ENCODE data around the gene RANBP1. TPM values are rescaled to one million over a fixed set of nuclear protein-coding genes. Genes with fewer than 3 reads are reported as not detected.

RANBP1 gene
- total and polyA plus RNA-seq, 9 of the 15 experiments (the other 6 are each of a cell fraction or from before 2014, with no cell fraction given): 162 to 2,891 (median 1,289) TPM

GRCh38 chr22:20114506-20115475, 1.1 kb upstream of the RANBP1 start:
- in situ Hi-C loops (cut with MboI): loop anchor here (10.0 kb wide), 1 partner anchor 390 kb away; the partner anchor contains the start of gene GP1BB
- BruUV-seq (replicated peaks): no TSS peak
- Histone ChIP-seq H3K9ac (ENCODE audit: insufficient read depth in 1 of 2, low read depth in 2 of 2, low read length in 2 of 2) (peak overlapping the region; percentile 95 to 99; a peak in 3 of 4 replicates), H3K27ac (ENCODE audit: extremely low read depth, low read depth, low read length) (peak overlapping the region; percentile 94), H3K36me3 (ENCODE audit: control insufficient read depth, insufficient read depth, low read length) (peaks cover 84% of the 10 kb centered on the region), H3K4me2 (ENCODE audit: insufficient read depth, low read length) (peak overlapping the region; percentile 97; the same call in 1 of the 2 replicates), H3K79me2 (ENCODE audit: control insufficient read depth, insufficient read depth, low read length) (peaks cover 53% of the 10 kb centered on the region), H3K9me1 (ENCODE audit: control insufficient read depth, insufficient read depth, low read length) (no peaks in the 10 kb centered on the region), H3K9me3 (replicated peaks; ENCODE audit: control insufficient read depth, insufficient read depth, low read depth, low read length) (no peaks in the 10 kb centered on the region), H2AFZ (ENCODE audit: low read depth, low read length) (no peak overlapping the region), H4K20me1 (replicated peaks; ENCODE audit: control insufficient read depth, insufficient read depth, low read length) (peaks cover 32% of the 10 kb centered on the region), H3K4me3 (peak overlapping the region; percentile 63; the same call in 1 of the 2 replicates), H3K27me3 (ENCODE audit: control insufficient read depth in 2 of 2, insufficient read depth in 2 of 2, low read length in 2 of 2) (no peaks in the 10 kb centered on the region), H3K4me1 (replicated peaks in 1 of 2; ENCODE audit: control insufficient read depth in 2 of 2, insufficient read depth in 2 of 2, low read length in 2 of 2) (peaks cover 20 to 86% of the 10 kb centered on the region in 2 experiments)
- ChIA-PET POLR2A (interaction anchor here (0.6 to 20.7 kb wide), 12 partner anchors 7 to 170 kb away, joined by 3 to 513 read pairs (median 4); partner anchors contain the start of gene ZDHHC8), CTCF (ENCODE audit: low intra/inter-chr PET ratio) (no interaction called here)
- intact Hi-C loops (cut with micrococcal nuclease): loop anchor here (5.0 kb wide), 1 partner anchor 382 kb away; no protein-coding TSS in a partner anchor
- FAIRE-seq (no peak), DNase-seq (ENCODE audit: extremely low read depth in 1 of 4, low spot score in 3 of 4) (no peak), ATAC-seq (no peak)
- 93% methylated on average over 36 of the region's 36 CpGs for WGBS (ENCODE audit: insufficient coverage, low coverage, missing lambda C conversion rate)
- TF ChIP-seq CREB1 (IDR thresholded peaks at IDR 0.05) (0 out of 2 replicates have a peak, but pooled peaks have one; percentile 9), CREB1 (CRISPR knock-in tag; IDR thresholded peaks at IDR 0.05) (no peak), MYC (IDR thresholded peaks at IDR 0.05; ENCODE audit: low read depth, low read length) (no peak), MYC (CRISPR knock-in tag; IDR thresholded peaks at IDR 0.05; ENCODE audit: borderline replicate concordance, low read depth) (0 out of 2 replicates have a peak, but pooled peaks have one; percentile 11), SETDB1 (IDR thresholded peaks at IDR 0.05; ENCODE audit: low read length) (peak; percentile 54), ZFPM2 (CRISPR knock-in tag; IDR thresholded peaks at IDR 0.05) (0 out of 2 replicates have a peak, but pooled peaks have one; percentile 32), NR4A1 (CRISPR knock-in tag; IDR thresholded peaks at IDR 0.05) (peak; percentile 65; the same call in 1 of the 2 replicates), NR4A1 (tag; IDR thresholded peaks at IDR 0.05) (no peak), PATZ1 (CRISPR knock-in tag; IDR thresholded peaks at IDR 0.05; ENCODE audit: borderline replicate concordance) (no peak), KLF1 (tag; IDR thresholded peaks at IDR 0.05) (0 out of 2 replicates have a peak, but pooled peaks have one; percentile 26), ARID4B (CRISPR knock-in tag; IDR thresholded peaks at IDR 0.05) (no peak), SPI1 (IDR thresholded peaks at IDR 0.05; ENCODE audit: borderline replicate concordance, low read depth, low read length) (0 out of 2 replicates have a peak, but pooled peaks have one; percentile 1), ZNF707 (CRISPR knock-in tag; conservative IDR thresholded peaks at IDR 0.05) (no peak)

All from K562 (cell line).